Hepatocyte (in vitro differentiated cells): ENCODE measurements around the gene NBR1. TPM values are rescaled to one million over a fixed set of nuclear protein-coding genes. Genes with fewer than 3 reads are reported as not detected.

ENCODE experiments used
- DNase-seq: peaks from one replicate; pipeline ENCODE4 v3.0.0-alpha.2; 2016; ENCODE audit warnings: low spot score
- H2AFZ ChIP-seq: fragments of 200-600 bp; sonication (generic); 2 replicates; pipeline ENCODE4 v1.6.0; 2016; ENCODE audit warnings: antibody characterized with exemption, mild to moderate bottlenecking
- H3K27ac ChIP-seq: fragments of 200-600 bp; sonication (generic); 2 replicates; pipeline ENCODE4 v1.5.1; 2016; ENCODE audit warnings: mild to moderate bottlenecking
- H3K27me3 ChIP-seq: fragments of 200-600 bp; sonication (generic); 2 replicates; pipeline ENCODE4 v1.6.1; 2016
- H3K36me3 ChIP-seq: fragments of 200-600 bp; sonication (generic); replicated peaks from 2 replicates; pipeline ENCODE4 v1.5.1; 2016; ENCODE audit warnings: low read depth; ENCODE audit not compliant: insufficient read depth
- H3K4me1 ChIP-seq: fragments of 200-600 bp; sonication (generic); 2 replicates; pipeline ENCODE4 v1.5.1; 2016; ENCODE audit warnings: mild to moderate bottlenecking, moderate library complexity; ENCODE audit not compliant: insufficient read depth
- H3K4me2 ChIP-seq: fragments of 200-600 bp; sonication (generic); 2 replicates; pipeline ENCODE4 v1.6.0; 2016
- H3K4me3 ChIP-seq: fragments of 200-600 bp; sonication (generic); 2 replicates; pipeline ENCODE4 v1.5.1; 2016; ENCODE audit warnings: mild to moderate bottlenecking
- H3K79me2 ChIP-seq: fragments of 200-600 bp; sonication (generic); 2 replicates; pipeline ENCODE4 v1.6.0; 2017; ENCODE audit warnings: mild to moderate bottlenecking
- H3K9me2 ChIP-seq: fragments of 200-600 bp; sonication (generic); replicated peaks from 2 replicates; pipeline ENCODE4 v1.6.0; 2017; ENCODE audit warnings: mild to moderate bottlenecking; ENCODE audit not compliant: insufficient read depth
- H3K9me3 ChIP-seq: fragments of 200-600 bp; sonication (generic); 2 replicates; pipeline ENCODE4 v1.5.1; 2016; ENCODE audit warnings: low read depth, mild to moderate bottlenecking
- H4K20me1 ChIP-seq: fragments of 200-600 bp; sonication (generic); 2 replicates; pipeline ENCODE4 v1.6.0; 2016; ENCODE audit warnings: mild to moderate bottlenecking; ENCODE audit not compliant: insufficient read depth, poor library complexity, severe bottlenecking
- CTCF ChIP-seq: fragments of 200-600 bp; sonication (generic); IDR thresholded peaks from 2 replicates; pipeline ENCODE4 v1.5.1; 2016; ENCODE audit warnings: antibody characterized with exemption, mild to moderate bottlenecking; ENCODE audit not compliant: poor library complexity
- EZH2 ChIP-seq: fragments of 200-600 bp; sonication (generic); IDR thresholded peaks from 2 replicates; pipeline ENCODE4 v1.6.1; 2016; ENCODE audit warnings: antibody characterized with exemption, mild to moderate bottlenecking, borderline replicate concordance
- EZH2phosphoT487 ChIP-seq: fragments of 200-600 bp; sonication (generic); IDR thresholded peaks from one replicate; pipeline ENCODE4 v1.6.1; 2018; ENCODE audit warnings: antibody characterized with exemption, mild to moderate bottlenecking, low read depth, moderate library complexity; ENCODE audit not compliant: unreplicated experiment, severe bottlenecking
- WGBS: methylation state at CpG from one replicate; pipeline ENCODE4 v1.1.6; 2016; ENCODE audit warnings: low lambda C conversion rate; ENCODE audit errors: missing lambda C conversion rate; 5-methylcytosine and 5-hydroxymethylcytosine counted together
- polyA plus RNA-seq: library from polyadenylated mRNA; unstranded; fragments of >200 nt; fragmentation: Nextera tagmentation; extraction: Ambion mirVana; gene quantifications from 2 replicates; pipeline ENCODE4 v1.2.1, GENCODE V29; 2016
- total RNA-seq: library from RNA; depleted of rRNA; stranded (reverse); fragments of >200 nt; gene quantifications from 2 replicates; pipeline ENCODE4 v1.2.3, GENCODE V29; 2014

The NBR1 gene
- total RNA-seq, result 82.4 and 82.7 TPM in 2 replicates
- polyA plus RNA-seq, result 37.6 and 37.7 TPM in 2 replicates

GRCh38 chr17:43170766-43171585 lies at the start of gene NBR1:
Gene NBR1 (plus strand): TSS chr17:43171214. CDS start chr17:43175800, 4,586 bp downstream.
- Histone ChIP-seq H3K4me2 (peak within 1 kb of the TSS; percentile 89), H3K4me3 (peak within 1 kb of the TSS; percentile 48), H3K9me2 (no peaks in the 10 kb centered on the region), H3K27ac (peak within 1 kb of the TSS; percentile 95), H3K36me3 (no peaks in the 10 kb centered on the region), H2AFZ (peak within 1 kb of the TSS; percentile 38), H3K9me3 (no peaks in the 10 kb centered on the region), H3K4me1 (peaks cover 26% of the 10 kb centered on the region), H3K79me2 (peaks cover 59% of the 10 kb centered on the region), H3K27me3 (no peaks in the 10 kb centered on the region), H4K20me1 (no peaks in the 10 kb centered on the region)
- WGBS, result 2% methylated on average over 41 of the region's 41 CpGs
- peak; percentile 97 for DNase-seq
- TF ChIP-seq EZH2phosphoT487 (no peak), EZH2 (no peak), CTCF (peak; percentile 15)

- 4% methylated on average over 38 of the region's 38 CpGs for WGBS
- Histone ChIP-seq H3K4me2 (peak within 1 kb of the TSS; percentile 78), H3K4me3 (peak within 1 kb of the TSS; percentile 47), H4K20me1 (no peaks in the 10 kb centered on the region), H3K9me3 (no peaks in the 10 kb centered on the region), H3K27me3 (no peaks in the 10 kb centered on the region), H2AFZ (peak within 1 kb of the TSS; percentile 54), H3K9me2 (no peaks in the 10 kb centered on the region), H3K36me3 (no peaks in the 10 kb centered on the region), H3K79me2 (peaks cover 41% of the 10 kb centered on the region), H3K4me1 (no peaks in the 10 kb centered on the region), H3K27ac (peak within 1 kb of the TSS; percentile 90)
- peak; percentile 99 for DNase-seq
- TF ChIP-seq EZH2 (no peak), CTCF (no peak), EZH2phosphoT487 (no peak)
Observed at GRCh38 chr17:43125133-43125966, 45.7 kb upstream of the NBR1 start, which contains the start of gene BRCA1. Gene BRCA1 (minus strand): TSS chr17:43125364. CDS start chr17:43124096, 1,268 bp downstream.

- Histone ChIP-seq H3K27me3 (no peaks in the 10 kb centered on the region), H2AFZ (peak overlapping the region; percentile 54), H3K36me3 (no peaks in the 10 kb centered on the region), H3K4me3 (peak overlapping the region; percentile 47), H3K79me2 (peaks cover 41% of the 10 kb centered on the region), H4K20me1 (no peaks in the 10 kb centered on the region), H3K27ac (peak overlapping the region; percentile 90), H3K9me2 (no peaks in the 10 kb centered on the region), H3K4me2 (peak overlapping the region; percentile 74), H3K4me1 (no peaks in the 10 kb centered on the region), H3K9me3 (no peaks in the 10 kb centered on the region)
- TF ChIP-seq EZH2 (no peak), EZH2phosphoT487 (no peak), CTCF (no peak)
- 87% methylated on average over 57 of the region's 59 CpGs for WGBS
- no peak for DNase-seq
Observed at GRCh38 chr17:43125967-43126910, 44.8 kb upstream of the NBR1 start.
